ENCODE results near the gene LRPAP1. TPM values are rescaled to one million over a fixed set of nuclear protein-coding genes. Genes with fewer than 3 reads are reported as not detected.
"Not testable (repeated sequence)": the region's sequence is repeated elsewhere in the genome, so short reads cannot be mapped to it uniquely, and the experiment has no call there.

LRPAP1 gene
- polyA plus RNA-seq, 6 donors from 2014 or later: 93.5 to 120 (median 96.2) TPM

DNA sequence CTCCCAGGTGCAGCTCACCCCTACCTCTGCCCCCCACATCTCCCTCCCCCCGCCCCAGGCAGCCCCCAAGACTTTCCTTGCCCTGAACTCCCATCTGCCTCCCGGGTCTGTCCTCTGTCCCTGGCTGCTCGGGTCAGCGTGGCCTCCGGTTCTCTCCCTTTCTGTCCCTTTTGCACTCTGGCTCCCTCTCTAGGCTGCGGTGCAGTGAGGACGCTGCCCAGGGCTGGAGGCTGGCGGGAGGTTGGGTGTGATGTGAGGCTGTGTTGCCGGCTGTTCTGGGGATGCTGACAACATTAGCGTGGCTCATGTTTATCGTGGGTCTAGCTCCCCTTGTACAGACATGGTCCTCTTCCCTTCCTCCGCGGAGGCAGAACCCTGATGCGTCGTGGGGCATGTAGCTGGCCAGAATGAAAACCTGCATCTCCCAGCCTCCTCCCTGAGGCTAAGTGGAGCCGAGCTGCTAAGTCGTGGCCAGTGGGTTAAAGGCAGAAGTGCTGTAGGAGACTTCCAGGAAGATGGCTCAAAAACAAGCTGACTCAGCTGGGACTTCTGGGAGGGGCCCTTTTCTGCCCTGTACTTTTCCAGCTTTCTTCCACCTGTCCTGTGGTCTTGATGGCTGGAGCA, 24.1 kb upstream of the LRPAP1 start:
- not testable (repeated sequence) for DNase-seq; H3K36me3 Mint-ChIP-seq; ATAC-seq (ENCODE audit: low read depth in 2 of 2); H3K27ac Mint-ChIP-seq; H3K4me1 Mint-ChIP-seq; H3K4me3 Mint-ChIP-seq; H3K9me3 Mint-ChIP-seq
- peaks cover 0 to 40% (median 8%) of the 10 kb centered on the region in 3 donors for H3K27me3 Mint-ChIP-seq

DNA sequence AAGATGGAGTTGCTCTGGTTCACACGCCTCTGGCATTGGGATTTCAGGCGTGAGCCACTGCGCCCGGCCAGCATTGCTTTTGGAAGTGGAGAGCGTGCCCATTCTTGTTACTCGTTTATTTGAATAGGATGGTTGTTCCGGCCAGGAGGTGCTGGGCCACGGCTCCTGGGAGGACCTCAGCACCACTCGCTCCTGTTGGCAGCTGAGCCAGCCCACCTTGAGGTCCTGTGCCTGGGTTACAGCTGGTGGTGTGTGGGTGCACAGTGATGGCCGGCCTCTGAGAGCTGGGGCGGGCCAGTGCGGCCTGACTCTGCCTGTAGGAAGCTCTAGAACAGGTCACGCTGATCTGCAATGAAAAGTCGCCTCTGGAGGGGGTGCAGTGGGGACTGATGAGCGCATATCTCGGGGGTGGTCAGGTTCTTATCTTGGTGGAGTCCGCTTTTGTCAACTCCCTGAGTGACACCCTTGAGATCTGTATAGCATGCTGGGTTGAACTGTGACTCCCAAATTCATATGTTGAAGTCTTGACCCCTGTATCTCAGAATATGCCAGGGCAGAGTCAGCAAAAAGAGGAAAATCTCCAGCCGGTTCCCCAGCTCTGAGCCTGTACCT, 23.3 kb upstream of the LRPAP1 start:
- H3K4me1 Mint-ChIP-seq; H3K36me3 Mint-ChIP-seq; H3K4me3 Mint-ChIP-seq; H3K9me3 Mint-ChIP-seq; DNase-seq; ATAC-seq (ENCODE audit: low read depth in 2 of 2): not testable (repeated sequence)
- Mint-ChIP-seq H3K27me3 (peaks cover 0 to 38% (median 5%) of the 10 kb centered on the region in 3 donors), H3K27ac (peak overlapping the region in 1 of 6 donors; percentile 72)

DNA sequence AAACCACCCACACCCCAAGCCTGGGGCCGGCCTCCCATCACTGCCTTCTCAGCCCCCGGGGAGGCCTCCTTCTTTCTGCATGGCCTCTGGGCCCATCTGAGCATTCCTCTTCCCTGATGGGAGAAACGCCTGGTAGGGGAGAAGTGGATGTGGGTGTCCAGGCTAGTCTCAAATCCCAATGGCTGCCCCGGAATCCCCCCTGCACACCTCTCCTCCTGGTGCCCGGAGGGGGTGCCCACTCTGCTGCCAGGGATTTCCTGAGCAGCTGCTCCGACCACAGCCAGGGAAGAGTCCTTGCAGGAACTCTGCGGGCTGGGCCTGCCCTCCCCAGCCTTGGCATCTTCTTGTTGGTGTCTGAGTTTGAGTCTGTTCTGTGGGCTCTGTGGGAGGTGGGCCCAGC, 19.1 kb upstream of the LRPAP1 start:
- not testable (repeated sequence) for ATAC-seq (ENCODE audit: low read depth in 2 of 2); H3K27ac Mint-ChIP-seq; DNase-seq; H3K4me3 Mint-ChIP-seq; H3K36me3 Mint-ChIP-seq; H3K4me1 Mint-ChIP-seq; H3K9me3 Mint-ChIP-seq
- H3K27me3 Mint-ChIP-seq: peaks cover 0 to 22% (median 8%) of the 10 kb centered on the region in 3 donors

DNA sequence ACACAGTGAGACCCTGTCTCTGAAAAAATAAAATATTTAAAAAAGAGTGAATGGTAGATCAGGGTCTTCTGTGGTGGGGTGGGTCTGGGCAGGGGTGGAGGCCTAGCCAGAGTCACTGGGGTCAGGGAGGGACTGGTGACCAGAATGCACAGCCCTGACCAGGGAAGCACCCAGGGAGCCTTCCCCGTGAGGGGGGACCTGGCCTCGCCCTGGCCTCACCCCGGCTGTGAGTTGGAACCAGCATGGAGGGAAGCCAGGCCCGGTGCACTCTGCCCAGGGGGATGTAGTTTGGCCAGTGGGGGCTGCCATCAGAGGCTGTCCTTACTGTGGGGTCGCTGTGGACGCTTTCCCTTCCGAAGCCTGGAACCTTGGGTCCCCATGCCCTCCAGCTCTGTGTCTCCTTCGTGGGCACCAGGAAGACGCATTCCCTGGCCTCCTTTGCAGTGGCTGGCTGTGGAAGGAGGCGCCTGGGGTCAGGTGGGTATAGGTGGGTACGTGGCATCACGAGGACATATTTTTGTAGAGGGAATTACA, 18.6 kb upstream of the LRPAP1 start:
- H3K4me3 Mint-ChIP-seq; ATAC-seq (ENCODE audit: low read depth in 2 of 2); H3K4me1 Mint-ChIP-seq; H3K27ac Mint-ChIP-seq; H3K9me3 Mint-ChIP-seq; H3K36me3 Mint-ChIP-seq; DNase-seq: not testable (repeated sequence)
- H3K27me3 Mint-ChIP-seq: peaks cover 0 to 17% (median 8%) of the 10 kb centered on the region in 3 donors

DNA sequence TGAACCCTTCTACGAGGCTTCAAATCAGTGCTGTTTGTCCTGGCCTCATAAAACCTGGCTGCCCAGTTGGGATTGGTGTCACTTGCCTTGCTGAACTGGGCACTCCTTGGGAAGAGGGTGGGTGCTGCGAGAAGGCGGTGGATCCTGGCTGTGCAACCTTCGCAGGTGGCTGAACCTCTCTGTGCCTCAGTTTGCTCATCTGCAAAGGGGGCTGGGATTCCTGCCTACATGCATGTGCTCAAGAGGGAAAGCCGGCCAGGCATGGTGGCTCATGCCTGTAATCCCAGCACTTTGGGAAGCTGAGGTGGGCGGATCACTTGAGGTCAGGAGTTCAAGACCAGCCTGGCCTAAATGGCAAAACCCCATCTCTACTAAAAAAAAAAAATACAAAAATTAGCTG, 17.8 kb upstream of the LRPAP1 start:
- DNase-seq; H3K4me1 Mint-ChIP-seq; H3K9me3 Mint-ChIP-seq; H3K4me3 Mint-ChIP-seq; ATAC-seq (ENCODE audit: low read depth in 2 of 2); H3K27ac Mint-ChIP-seq; H3K36me3 Mint-ChIP-seq: not testable (repeated sequence)
- H3K27me3 Mint-ChIP-seq: peaks cover 0 to 11% (median 8%) of the 10 kb centered on the region in 3 donors

DNA sequence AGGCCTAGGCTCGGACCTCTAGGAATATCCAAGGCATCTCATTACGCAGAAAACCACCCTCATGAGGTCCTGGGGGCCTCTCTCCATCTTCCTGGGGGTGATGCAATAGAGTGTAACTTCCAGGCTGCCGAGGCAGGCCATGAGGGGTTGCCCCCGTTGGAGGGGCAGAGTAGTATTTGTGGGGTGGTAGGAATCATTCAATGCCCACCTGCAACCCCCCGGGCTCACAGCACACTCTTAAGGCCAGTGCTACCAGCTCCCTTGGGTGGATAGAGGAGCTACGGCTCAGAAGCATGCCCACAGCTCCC, 17.4 kb upstream of the LRPAP1 start:
- not testable (repeated sequence) for H3K27ac Mint-ChIP-seq; DNase-seq; H3K4me3 Mint-ChIP-seq; ATAC-seq (ENCODE audit: low read depth in 2 of 2); H3K36me3 Mint-ChIP-seq; H3K9me3 Mint-ChIP-seq; H3K4me1 Mint-ChIP-seq
- H3K27me3 Mint-ChIP-seq: peaks cover 0 to 11% (median 8%) of the 10 kb centered on the region in 3 donors

DNA sequence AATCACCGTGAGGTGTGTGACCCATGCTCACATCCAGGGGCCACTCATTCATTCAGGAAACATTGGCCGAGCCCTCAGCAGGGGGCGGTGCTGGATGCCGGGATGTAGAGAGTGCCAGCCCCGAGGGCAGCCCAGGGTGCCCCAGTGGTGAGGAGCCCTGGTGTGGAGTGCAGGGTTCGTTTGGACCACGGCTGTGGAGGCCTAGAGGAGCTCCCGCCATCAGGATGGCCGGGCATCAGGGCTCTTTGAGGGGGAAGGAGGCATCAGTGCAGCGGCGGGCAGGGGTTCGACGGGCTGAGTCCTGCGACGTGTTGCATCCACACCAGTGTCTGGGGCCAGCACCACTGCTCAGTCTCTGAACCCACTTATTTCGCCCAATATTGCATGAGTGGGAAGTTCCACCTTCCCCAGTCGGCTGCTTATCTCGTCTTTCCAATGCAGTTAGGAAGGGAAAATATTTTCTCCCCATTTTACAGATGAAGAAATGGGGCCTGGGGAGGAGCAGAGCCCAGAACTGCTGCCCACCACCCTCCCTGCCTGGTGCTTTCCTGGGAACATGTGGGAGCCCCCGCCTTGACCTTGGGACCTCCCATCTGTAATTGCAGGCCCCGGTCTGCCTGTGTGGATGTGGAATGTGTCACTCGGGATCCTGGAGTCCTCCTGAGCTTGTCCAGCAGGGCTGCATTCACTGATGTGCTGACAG, 16.9 kb upstream of the LRPAP1 start:
- H3K4me1 Mint-ChIP-seq; H3K36me3 Mint-ChIP-seq; ATAC-seq (ENCODE audit: low read depth in 2 of 2); H3K27ac Mint-ChIP-seq; H3K9me3 Mint-ChIP-seq; DNase-seq; H3K4me3 Mint-ChIP-seq: not testable (repeated sequence)
- peaks cover 0 to 10% (median 8%) of the 10 kb centered on the region in 3 donors for H3K27me3 Mint-ChIP-seq

DNA sequence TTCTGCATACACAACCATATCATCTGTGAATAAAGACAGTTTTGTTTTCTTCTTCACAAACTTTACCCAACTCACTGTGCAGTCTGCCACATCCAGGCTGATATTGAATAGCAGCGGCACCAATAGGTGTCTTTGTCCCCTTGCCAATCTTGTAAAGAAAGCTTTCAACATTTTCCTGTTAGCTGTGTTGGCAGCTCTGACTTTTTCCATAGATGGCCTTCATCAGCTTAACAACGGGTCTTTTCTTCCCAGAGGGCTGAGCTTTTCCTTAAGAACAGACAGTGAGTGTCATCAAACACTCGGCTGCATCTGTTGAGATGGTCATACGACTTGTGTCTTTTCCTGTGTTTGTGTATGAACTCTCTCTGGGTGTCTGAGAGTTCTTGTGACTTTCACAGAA, 14.5 kb upstream of the LRPAP1 start:
- not testable (repeated sequence) for ATAC-seq (ENCODE audit: low read depth in 2 of 2); H3K27ac Mint-ChIP-seq; H3K4me3 Mint-ChIP-seq; H3K27me3 Mint-ChIP-seq; H3K9me3 Mint-ChIP-seq; H3K36me3 Mint-ChIP-seq; H3K4me1 Mint-ChIP-seq; DNase-seq

DNA sequence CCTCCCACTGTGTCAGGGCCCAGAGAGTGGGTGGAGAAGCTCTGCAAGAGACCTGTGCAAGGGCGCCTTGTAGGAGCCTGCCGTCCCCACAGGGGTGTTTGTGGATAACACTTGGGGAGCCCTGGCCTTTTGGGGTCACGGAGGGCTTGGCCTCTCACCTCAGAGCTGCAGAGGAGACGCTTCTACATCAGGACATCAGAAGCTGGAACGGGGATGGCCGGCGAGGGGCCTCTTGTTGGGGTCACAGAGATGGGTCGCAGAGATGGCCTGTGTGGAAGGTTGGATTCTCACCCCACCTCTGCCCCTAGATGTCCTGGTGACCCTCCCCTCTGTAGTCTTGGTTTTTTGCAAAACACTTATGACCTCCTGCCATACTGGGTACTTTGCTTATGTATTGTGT, 13.1 kb upstream of the LRPAP1 start:
- not testable (repeated sequence) for H3K4me3 Mint-ChIP-seq; DNase-seq; H3K4me1 Mint-ChIP-seq; H3K27me3 Mint-ChIP-seq; H3K9me3 Mint-ChIP-seq; H3K27ac Mint-ChIP-seq; ATAC-seq (ENCODE audit: low read depth in 2 of 2); H3K36me3 Mint-ChIP-seq

DNA sequence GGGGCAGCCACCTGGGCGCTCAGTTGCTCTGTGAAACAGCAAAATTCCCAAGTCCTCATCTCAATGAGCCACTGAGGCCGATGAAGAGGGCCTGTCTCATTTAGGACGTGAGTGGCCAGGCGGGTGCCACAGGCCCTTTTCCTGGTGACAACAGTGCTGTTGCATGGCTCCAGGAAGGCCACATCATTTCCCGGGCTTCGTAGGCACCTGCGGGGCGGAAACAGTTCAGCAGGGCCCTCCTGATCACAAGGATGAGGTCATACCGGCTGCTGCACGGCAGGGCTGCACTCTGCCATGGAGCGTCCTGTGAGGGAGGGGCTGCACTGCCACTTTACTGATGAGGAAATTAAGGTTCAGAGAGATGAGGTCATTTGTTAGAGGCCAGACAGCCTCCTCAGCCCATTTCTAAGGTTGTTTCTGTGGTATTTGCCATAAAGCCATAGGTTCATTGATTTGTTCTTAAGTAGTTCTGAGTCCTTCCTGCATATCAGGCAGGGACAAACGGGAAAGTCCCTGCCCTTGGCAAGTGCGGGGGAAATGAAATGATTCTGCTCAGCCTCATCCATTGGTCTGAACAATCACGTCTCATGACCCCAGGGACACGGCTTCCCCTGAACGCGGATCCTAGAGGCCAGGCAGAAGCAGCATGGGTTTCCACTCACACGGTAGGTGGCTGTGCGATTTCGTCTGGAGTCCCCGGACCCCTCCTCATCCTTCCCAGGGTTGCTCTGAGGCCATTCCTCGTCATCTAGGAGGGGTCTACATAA, 12.2 kb upstream of the LRPAP1 start:
- H3K4me1 Mint-ChIP-seq; H3K9me3 Mint-ChIP-seq; H3K4me3 Mint-ChIP-seq; DNase-seq; H3K27me3 Mint-ChIP-seq; H3K36me3 Mint-ChIP-seq; ATAC-seq (ENCODE audit: low read depth in 2 of 2): not testable (repeated sequence)
- peak overlapping the region in 1 of 6 donors; percentile 61 for H3K27ac Mint-ChIP-seq

DNA sequence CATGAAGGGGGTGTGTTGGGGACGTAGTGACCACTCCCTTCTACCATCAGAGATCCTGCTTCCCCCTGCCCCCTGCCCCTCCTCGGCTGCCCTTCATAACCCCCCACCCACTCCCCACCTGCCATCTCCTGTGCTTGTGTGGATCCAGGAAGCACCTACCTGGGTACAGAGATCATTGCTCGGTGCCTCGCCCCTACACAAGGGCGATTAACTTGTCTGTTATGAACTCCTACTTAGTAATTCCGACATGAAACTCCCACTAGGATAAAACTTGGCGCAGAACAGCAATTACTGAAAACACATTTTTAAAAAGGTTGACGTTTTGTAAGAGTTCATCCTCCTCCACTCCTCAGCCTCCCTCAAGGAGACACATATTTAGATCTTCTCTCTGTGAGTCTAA, 11.2 kb upstream of the LRPAP1 start:
- not testable (repeated sequence) for H3K27me3 Mint-ChIP-seq; H3K27ac Mint-ChIP-seq; ATAC-seq (ENCODE audit: low read depth in 2 of 2); H3K4me3 Mint-ChIP-seq; H3K4me1 Mint-ChIP-seq; H3K9me3 Mint-ChIP-seq; H3K36me3 Mint-ChIP-seq; DNase-seq

DNA sequence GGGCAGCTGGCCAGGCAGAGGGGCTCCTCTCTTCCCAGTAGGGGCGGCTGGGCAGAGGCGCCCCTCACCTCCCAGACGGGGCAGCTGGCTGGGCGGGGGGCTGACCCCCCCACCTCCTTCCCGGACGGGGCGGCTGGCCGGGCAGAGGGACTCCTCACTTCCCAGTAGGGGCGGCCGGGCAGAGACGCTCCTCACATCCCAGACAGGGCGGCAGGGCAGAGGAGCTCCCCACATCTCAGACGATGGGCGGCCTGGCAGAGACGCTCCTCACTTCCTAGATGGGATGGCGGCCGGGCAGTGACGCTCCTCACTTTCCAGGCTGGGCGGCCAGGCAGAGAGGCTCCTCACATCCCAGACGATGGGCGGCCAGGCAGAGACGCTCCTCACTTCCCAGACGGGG, 6.7 kb upstream of the LRPAP1 start:
- not testable (repeated sequence) for H3K4me1 Mint-ChIP-seq; H3K36me3 Mint-ChIP-seq; H3K9me3 Mint-ChIP-seq; DNase-seq; ATAC-seq (ENCODE audit: low read depth in 2 of 2); H3K4me3 Mint-ChIP-seq; H3K27ac Mint-ChIP-seq
- H3K27me3 Mint-ChIP-seq: peaks cover 5 to 10% (median 10%) of the 10 kb centered on the region in 3 donors

DNA sequence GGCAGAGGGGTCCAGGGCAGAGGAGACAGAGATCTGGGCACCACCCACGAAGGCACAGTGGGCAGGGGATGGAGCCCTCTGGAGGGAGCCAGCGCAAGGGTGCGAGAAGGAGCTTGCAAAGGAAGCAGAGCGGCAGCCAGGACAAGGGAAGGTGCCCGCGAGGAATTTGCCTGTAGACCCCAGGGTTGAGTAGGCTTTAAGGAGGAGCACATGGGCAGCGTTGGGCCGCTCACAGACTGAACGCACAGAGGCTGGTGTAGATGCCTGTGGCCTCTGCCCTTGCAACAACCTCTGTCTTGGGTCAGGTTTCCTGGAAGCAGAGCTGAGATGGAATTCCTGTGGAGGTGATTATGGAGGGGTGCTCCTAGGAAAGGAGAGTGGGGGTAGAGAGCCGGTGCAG, 3.6 kb upstream of the LRPAP1 start:
- not testable (repeated sequence) for ATAC-seq (ENCODE audit: low read depth in 2 of 2); DNase-seq; H3K27ac Mint-ChIP-seq; H3K36me3 Mint-ChIP-seq; H3K9me3 Mint-ChIP-seq
- H3K4me3 Mint-ChIP-seq: peak overlapping the region in 1 of 8 donors; percentile 47
- H3K27me3 Mint-ChIP-seq: peaks cover 5 to 10% (median 10%) of the 10 kb centered on the region in 3 donors
- H3K4me1 Mint-ChIP-seq: peaks cover 22 to 32% (median 26%) of the 10 kb centered on the region in 3 donors

Measured in naive B cell (primary cell).